NCI-H510A (cell line): ENCODE data around the gene RPL36AL.

Source experiments
- DNase-seq: peaks from one replicate; lab custom pipeline; 2025; lab: John Stamatoyannopoulos, UW

RPL36AL gene

DNA sequence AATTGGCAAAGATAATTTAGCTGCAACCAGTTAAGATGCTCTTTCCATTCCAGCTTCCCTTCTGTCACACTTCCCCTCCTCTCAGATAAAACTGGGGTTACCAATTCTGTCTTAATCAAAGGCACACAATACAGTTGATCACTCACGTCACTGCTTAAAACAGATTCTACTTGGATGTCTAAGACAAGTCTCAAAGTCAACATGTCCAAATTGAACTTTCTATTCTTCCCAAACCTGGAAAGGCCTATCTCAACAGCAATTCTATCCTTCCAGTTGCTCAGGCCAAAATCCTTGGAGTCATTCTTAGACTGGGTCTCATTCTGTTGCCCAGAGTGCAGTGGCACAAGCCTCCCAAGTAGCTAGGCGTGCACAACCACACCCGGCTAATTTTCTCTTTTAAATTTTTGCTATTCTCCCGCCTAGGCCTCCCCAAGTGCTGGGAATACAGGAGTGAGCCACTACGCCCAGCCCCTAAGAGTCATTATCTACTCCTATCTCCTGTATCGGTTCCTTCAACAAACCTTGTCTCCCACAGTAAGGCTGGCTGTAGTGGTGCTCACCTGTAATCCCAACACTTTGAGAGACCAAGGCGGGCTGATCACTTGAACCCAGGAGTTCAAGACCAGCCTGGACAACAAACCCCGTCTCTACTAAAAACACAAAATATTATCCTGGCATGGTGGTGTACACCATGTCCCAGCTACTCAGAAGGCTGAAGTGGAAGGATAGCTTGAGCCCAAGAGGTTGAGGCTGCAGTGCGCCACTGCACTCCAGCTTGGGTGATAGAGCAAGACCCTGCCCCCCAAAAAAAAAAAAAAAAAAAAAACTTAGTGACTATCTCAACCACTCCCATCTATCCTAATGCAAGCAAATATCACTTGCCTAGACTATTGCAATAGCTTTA is 39.0 kb downstream of the RPL36AL start:
- no peak for DNase-seq

DNA sequence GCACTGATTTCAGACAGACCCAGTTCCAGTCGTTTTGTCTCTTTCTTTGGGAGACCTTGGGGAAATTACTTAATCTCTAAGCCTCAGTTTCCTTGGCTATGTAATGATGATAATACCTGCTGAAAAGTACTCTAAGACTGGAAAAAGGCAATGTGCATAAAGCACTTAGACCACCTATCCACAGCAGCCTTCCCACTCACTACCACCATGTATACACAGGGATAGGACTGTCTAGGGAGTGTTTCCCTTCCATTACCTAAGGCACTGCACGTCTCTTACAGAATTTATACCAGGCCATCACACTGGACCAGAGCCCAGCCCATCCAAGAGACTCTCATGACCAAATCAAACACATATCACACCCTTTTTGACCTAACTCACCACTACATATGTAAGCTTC is 40.6 kb downstream of the RPL36AL start:
- no peak for DNase-seq

DNA sequence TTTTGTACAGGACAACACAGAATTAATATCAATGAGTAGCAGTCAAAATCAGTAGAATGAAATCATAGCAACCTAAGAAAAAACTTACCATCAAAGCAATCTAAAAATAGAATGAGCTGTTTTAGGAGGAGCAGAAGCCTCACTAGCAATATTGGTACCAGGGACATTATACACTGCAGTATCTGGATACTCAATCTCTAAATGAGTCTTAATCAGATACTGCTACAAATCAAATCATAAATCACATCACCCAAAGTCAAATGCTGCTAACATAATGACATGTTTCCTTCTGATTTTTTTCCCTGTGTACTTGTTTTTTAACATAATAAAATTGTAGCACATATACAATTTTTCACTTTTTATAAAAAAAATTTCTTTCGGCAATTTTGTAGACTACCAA is 42.3 kb downstream of the RPL36AL start:
- no peak for DNase-seq

- no peak for DNase-seq
Observed at GRCh38 chr14:49574038-49574437, 46.4 kb downstream of the RPL36AL start.

DNA sequence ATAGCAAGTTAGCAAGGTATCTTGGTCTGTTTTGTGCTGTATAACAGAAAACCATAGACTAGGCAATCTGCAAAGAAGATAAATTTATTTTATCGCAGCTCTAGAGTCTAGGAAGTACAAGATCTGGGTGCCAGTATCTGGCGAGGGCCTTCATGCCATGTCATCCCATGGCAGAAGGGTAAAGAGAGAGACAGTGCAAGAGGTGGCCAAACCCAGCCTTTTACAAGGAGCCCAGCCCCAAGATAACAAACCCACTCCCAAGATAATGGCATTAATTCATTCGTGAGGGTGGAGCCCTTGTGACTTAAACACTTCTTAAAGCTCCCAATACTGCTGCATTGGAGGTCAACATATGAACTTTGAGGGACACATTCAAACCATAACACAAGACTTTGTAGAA is 51.1 kb downstream of the RPL36AL start:
- DNase-seq = no peak
